ENCODE results near the gene FRMD3. TPM values are rescaled to one million over a fixed set of nuclear protein-coding genes. Genes with fewer than 3 reads are reported as not detected.
A peak's percentile ranks its signal among the peaks of the same experiment; 100 is the strongest.

FRMD3 gene
- total RNA-seq, 1 experiment from 2014 or later = 14.5 TPM

- POLR2A ChIA-PET = no interaction called here
- Histone ChIP-seq H3K9me3 (ENCODE audit: control insufficient read depth, insufficient read depth, low read depth, low read length) (no peaks in the 10 kb centered on the region), H3K27me3 (ENCODE audit: control insufficient read depth, insufficient read depth, low read length) (no peaks in the 10 kb centered on the region), H3K4me3 (ENCODE audit: low read depth in 2 of 2, low read length in 2 of 2) (no peak overlapping the region), H3K27ac (ENCODE audit: low read length) (no peak overlapping the region), H3K4me1 (ENCODE audit: control insufficient read depth, insufficient read depth, low read length) (no peaks in the 10 kb centered on the region), H3K36me3 (ENCODE audit: control insufficient read depth, insufficient read depth, low read length) (no peaks in the 10 kb centered on the region)
- in situ Hi-C loops (cut with HindIII; ENCODE audit: low pct_unique_long_range_greater_than_20kb, low sequenced_read_pairs) (no loop called here), intact Hi-C loops (cut with micrococcal nuclease; ENCODE audit: unreplicated experiment) (no loop called here)
- DNase-seq (ENCODE audit: low read depth, low spot score) (no peak), ATAC-seq (peak; percentile 68; the same call in 1 of the 2 replicates)
- no TSS peak for BruUV-seq (replicated peaks)
- peak; percentile 69 for TF ChIP-seq CTCF (IDR thresholded peaks at IDR 0.05)
- no peak for TF ChIP-seq REST (IDR thresholded peaks at IDR 0.05; ENCODE audit: insufficient read depth in 1 of 2, low read depth in 2 of 2, low read length in 1 of 2)
- CTCF ChIA-PET = interaction anchor here (0.5 to 1.2 kb wide), 2 partner anchors 11 to 356 kb away, joined by 4 to 9 read pairs; no protein-coding TSS in a partner anchor
Measured at GRCh38 chr9:83231039-83231438, 307.2 kb downstream of the FRMD3 start.

- Histone ChIP-seq H3K4me3 (ENCODE audit: low read depth in 2 of 2, low read length in 2 of 2) (no peak overlapping the region), H3K27ac (ENCODE audit: low read length) (peak overlapping the region; percentile 63), H3K36me3 (ENCODE audit: control insufficient read depth, insufficient read depth, low read length) (no peaks in the 10 kb centered on the region), H3K27me3 (ENCODE audit: control insufficient read depth, insufficient read depth, low read length) (no peaks in the 10 kb centered on the region), H3K9me3 (ENCODE audit: control insufficient read depth, insufficient read depth, low read depth, low read length) (no peaks in the 10 kb centered on the region), H3K4me1 (ENCODE audit: control insufficient read depth, insufficient read depth, low read length) (no peaks in the 10 kb centered on the region)
- in situ Hi-C loops (cut with HindIII; ENCODE audit: low pct_unique_long_range_greater_than_20kb, low sequenced_read_pairs) (no loop called here), intact Hi-C loops (cut with micrococcal nuclease; ENCODE audit: unreplicated experiment) (no loop called here)
- ChIA-PET POLR2A (no interaction called here), CTCF (interaction anchor here (1.3 to 1.8 kb wide), 2 partner anchors 10 to 323 kb away, joined by 7 to 9 read pairs; no protein-coding TSS in a partner anchor)
- no peak for TF ChIP-seq REST (IDR thresholded peaks at IDR 0.05; ENCODE audit: insufficient read depth in 1 of 2, low read depth in 2 of 2, low read length in 1 of 2)
- TF ChIP-seq SIN3A (IDR thresholded peaks at IDR 0.05; ENCODE audit: borderline replicate concordance, insufficient read depth, low read depth, low read length) = no peak
- TF ChIP-seq CTCF (IDR thresholded peaks at IDR 0.05) = no peak
- TF ChIP-seq TCF7L2 (IDR thresholded peaks at IDR 0.05; ENCODE audit: low read depth, low read length) = no peak
- no peak for TF ChIP-seq POLR2AphosphoS5 (IDR thresholded peaks at IDR 0.05; ENCODE audit: low read depth, low read length)
- peak; percentile 57; the same call in 1 of the 2 replicates for ATAC-seq
- BruUV-seq (replicated peaks) = no TSS peak
- DNase-seq (ENCODE audit: low read depth, low spot score) = no peak
Measured at GRCh38 chr9:83220730-83221129, 317.5 kb downstream of the FRMD3 start.

Measured in Panc1 (cell line).